ENCODE results near the gene GNPTG.

GNPTG gene

GRCh38 chr16:1346422-1347285 is 5.1 kb upstream of the GNPTG start:
- Histone ChIP-seq H3K9ac (ENCODE audit: low read length) (no peak overlapping the region), H3K4me3 (ENCODE audit: low read length) (no peak overlapping the region), H3K4me1 (ENCODE audit: control insufficient read depth, low read depth, low read length) (no peaks in the 10 kb centered on the region), H3K9me3 (ENCODE audit: control insufficient read depth, low read depth, low read length) (no peaks in the 10 kb centered on the region), H3K36me3 (ENCODE audit: control insufficient read depth, low read depth, low read length) (peaks cover 13% of the 10 kb centered on the region), H3K27me3 (ENCODE audit: control insufficient read depth, insufficient read depth, low read length) (peaks cover 20% of the 10 kb centered on the region), H3K27ac (ENCODE audit: low read length) (no peak overlapping the region)

- no peaks in the 10 kb centered on the region for H3K9me3 ChIP-seq (ENCODE audit: control insufficient read depth, low read depth, low read length)
- H3K27ac ChIP-seq (ENCODE audit: low read length) = no peak overlapping the region
- no peak overlapping the region for H3K4me3 ChIP-seq (ENCODE audit: low read length)
- H3K36me3 ChIP-seq (ENCODE audit: control insufficient read depth, low read depth, low read length) = peaks cover 13% of the 10 kb centered on the region
- H3K9ac ChIP-seq (ENCODE audit: low read length) = no peak overlapping the region
- no peaks in the 10 kb centered on the region for H3K4me1 ChIP-seq (ENCODE audit: control insufficient read depth, low read depth, low read length)
- H3K27me3 ChIP-seq (ENCODE audit: control insufficient read depth, insufficient read depth, low read length) = peaks cover 15% of the 10 kb centered on the region
Observed at GRCh38 chr16:1347286-1347855, 4.4 kb upstream of the GNPTG start.

GRCh38 chr16:1347962-1348361 is 3.8 kb upstream of the GNPTG start:
- H3K27ac ChIP-seq (ENCODE audit: low read length) = no peak overlapping the region
- peaks cover 14% of the 10 kb centered on the region for H3K27me3 ChIP-seq (ENCODE audit: control insufficient read depth, insufficient read depth, low read length)
- H3K4me1 ChIP-seq (ENCODE audit: control insufficient read depth, low read depth, low read length) = peaks cover 3% of the 10 kb centered on the region
- H3K36me3 ChIP-seq (ENCODE audit: control insufficient read depth, low read depth, low read length) = peaks cover 13% of the 10 kb centered on the region
- no peak overlapping the region for H3K9ac ChIP-seq (ENCODE audit: low read length)
- no peak overlapping the region for H3K4me3 ChIP-seq (ENCODE audit: low read length)
- H3K9me3 ChIP-seq (ENCODE audit: control insufficient read depth, low read depth, low read length) = no peaks in the 10 kb centered on the region

- Histone ChIP-seq H3K4me3 (ENCODE audit: low read length) (no peak overlapping the region), H3K4me1 (ENCODE audit: control insufficient read depth, low read depth, low read length) (peaks cover 3% of the 10 kb centered on the region), H3K27ac (ENCODE audit: low read length) (no peak overlapping the region), H3K27me3 (ENCODE audit: control insufficient read depth, insufficient read depth, low read length) (peaks cover 13% of the 10 kb centered on the region), H3K9me3 (ENCODE audit: control insufficient read depth, low read depth, low read length) (no peaks in the 10 kb centered on the region), H3K36me3 (ENCODE audit: control insufficient read depth, low read depth, low read length) (peaks cover 13% of the 10 kb centered on the region), H3K9ac (ENCODE audit: low read length) (no peak overlapping the region)
Observed at GRCh38 chr16:1348441-1348840, 3.3 kb upstream of the GNPTG start.

GRCh38 chr16:1348926-1349325 is 2.8 kb upstream of the GNPTG start:
- H3K36me3 ChIP-seq (ENCODE audit: control insufficient read depth, low read depth, low read length) = peaks cover 13% of the 10 kb centered on the region
- H3K27me3 ChIP-seq (ENCODE audit: control insufficient read depth, insufficient read depth, low read length) = peaks cover 8% of the 10 kb centered on the region
- no peak overlapping the region for H3K9ac ChIP-seq (ENCODE audit: low read length)
- H3K27ac ChIP-seq (ENCODE audit: low read length) = no peak overlapping the region
- H3K4me1 ChIP-seq (ENCODE audit: control insufficient read depth, low read depth, low read length) = peaks cover 3% of the 10 kb centered on the region
- no peak overlapping the region for H3K4me3 ChIP-seq (ENCODE audit: low read length)
- H3K9me3 ChIP-seq (ENCODE audit: control insufficient read depth, low read depth, low read length) = no peaks in the 10 kb centered on the region

- Histone ChIP-seq H3K4me3 (ENCODE audit: low read length) (no peak overlapping the region), H3K9ac (ENCODE audit: low read length) (no peak overlapping the region), H3K4me1 (ENCODE audit: control insufficient read depth, low read depth, low read length) (peaks cover 3% of the 10 kb centered on the region), H3K27me3 (ENCODE audit: control insufficient read depth, insufficient read depth, low read length) (peaks cover 6% of the 10 kb centered on the region), H3K36me3 (ENCODE audit: control insufficient read depth, low read depth, low read length) (peaks cover 13% of the 10 kb centered on the region), H3K27ac (ENCODE audit: low read length) (no peak overlapping the region), H3K9me3 (ENCODE audit: control insufficient read depth, low read depth, low read length) (no peaks in the 10 kb centered on the region)
Observed at GRCh38 chr16:1349351-1349750, 2.4 kb upstream of the GNPTG start.

GRCh38 chr16:1349951-1350350 is 1.8 kb upstream of the GNPTG start:
- Histone ChIP-seq H3K9ac (ENCODE audit: low read length) (no peak overlapping the region), H3K9me3 (ENCODE audit: control insufficient read depth, low read depth, low read length) (no peaks in the 10 kb centered on the region)

GRCh38 chr16:1350691-1351090 is 1.0 kb upstream of the GNPTG start:
- Histone ChIP-seq H3K36me3 (ENCODE audit: control insufficient read depth, low read depth, low read length) (peaks cover 13% of the 10 kb centered on the region), H3K27me3 (ENCODE audit: control insufficient read depth, insufficient read depth, low read length) (no peaks in the 10 kb centered on the region), H3K4me1 (ENCODE audit: control insufficient read depth, low read depth, low read length) (peaks cover 3% of the 10 kb centered on the region), H3K9me3 (ENCODE audit: control insufficient read depth, low read depth, low read length) (no peaks in the 10 kb centered on the region), H3K4me3 (ENCODE audit: low read length) (peak overlapping the region; percentile 89), H3K9ac (ENCODE audit: low read length) (peak overlapping the region; percentile 39), H3K27ac (ENCODE audit: low read length) (no peak overlapping the region)

More at GRCh38 chr16:1349951-1350350, 1.8 kb upstream of the GNPTG start:
- no peak overlapping the region for H3K27ac ChIP-seq (ENCODE audit: low read length)
- no peak overlapping the region for H3K4me3 ChIP-seq (ENCODE audit: low read length)
- H3K4me1 ChIP-seq (ENCODE audit: control insufficient read depth, low read depth, low read length) = peaks cover 3% of the 10 kb centered on the region
- peaks cover under 1% of the 10 kb centered on the region for H3K27me3 ChIP-seq (ENCODE audit: control insufficient read depth, insufficient read depth, low read length)
- H3K36me3 ChIP-seq (ENCODE audit: control insufficient read depth, low read depth, low read length) = peaks cover 13% of the 10 kb centered on the region

- no peaks in the 10 kb centered on the region for H3K9me3 ChIP-seq (ENCODE audit: control insufficient read depth, low read depth, low read length)
- no peaks in the 10 kb centered on the region for H3K27me3 ChIP-seq (ENCODE audit: control insufficient read depth, insufficient read depth, low read length)
- peak overlapping the region; percentile 89 for H3K4me3 ChIP-seq (ENCODE audit: low read length)
- H3K4me1 ChIP-seq (ENCODE audit: control insufficient read depth, low read depth, low read length) = peaks cover 3% of the 10 kb centered on the region
- peaks cover 13% of the 10 kb centered on the region for H3K36me3 ChIP-seq (ENCODE audit: control insufficient read depth, low read depth, low read length)
- peak overlapping the region; percentile 39 for H3K9ac ChIP-seq (ENCODE audit: low read length)
- no peak overlapping the region for H3K27ac ChIP-seq (ENCODE audit: low read length)
Observed at GRCh38 chr16:1351215-1351581, 533 bp upstream of the GNPTG start.

- no peaks in the 10 kb centered on the region for H3K9me3 ChIP-seq (ENCODE audit: control insufficient read depth, low read depth, low read length)
- H3K4me1 ChIP-seq (ENCODE audit: control insufficient read depth, low read depth, low read length) = peaks cover 3% of the 10 kb centered on the region
- no peaks in the 10 kb centered on the region for H3K36me3 ChIP-seq (ENCODE audit: control insufficient read depth, low read depth, low read length)
- no peak overlapping the region for H3K9ac ChIP-seq (ENCODE audit: low read length)
- no peak overlapping the region for H3K27ac ChIP-seq (ENCODE audit: low read length)
- no peak overlapping the region for H3K4me3 ChIP-seq (ENCODE audit: low read length)
- H3K27me3 ChIP-seq (ENCODE audit: control insufficient read depth, insufficient read depth, low read length) = no peaks in the 10 kb centered on the region
Observed at GRCh38 chr16:1354815-1355540, 3.2 kb downstream of the GNPTG start.

GRCh38 chr16:1355591-1355990 is 3.9 kb downstream of the GNPTG start:
- no peak overlapping the region for H3K9ac ChIP-seq (ENCODE audit: low read length)
- peaks cover 3% of the 10 kb centered on the region for H3K4me1 ChIP-seq (ENCODE audit: control insufficient read depth, low read depth, low read length)
- no peak overlapping the region for H3K27ac ChIP-seq (ENCODE audit: low read length)
- H3K9me3 ChIP-seq (ENCODE audit: control insufficient read depth, low read depth, low read length) = no peaks in the 10 kb centered on the region
- no peaks in the 10 kb centered on the region for H3K27me3 ChIP-seq (ENCODE audit: control insufficient read depth, insufficient read depth, low read length)
- H3K36me3 ChIP-seq (ENCODE audit: control insufficient read depth, low read depth, low read length) = no peaks in the 10 kb centered on the region
- H3K4me3 ChIP-seq (ENCODE audit: low read length) = no peak overlapping the region

Data from iPS-18a (cell line).